ENCODE data around the gene ATP5MK.
"Not testable (repeated sequence)": the region's sequence is repeated elsewhere in the genome, so short reads cannot be mapped to it uniquely, and the experiment has no call there.

DNA sequence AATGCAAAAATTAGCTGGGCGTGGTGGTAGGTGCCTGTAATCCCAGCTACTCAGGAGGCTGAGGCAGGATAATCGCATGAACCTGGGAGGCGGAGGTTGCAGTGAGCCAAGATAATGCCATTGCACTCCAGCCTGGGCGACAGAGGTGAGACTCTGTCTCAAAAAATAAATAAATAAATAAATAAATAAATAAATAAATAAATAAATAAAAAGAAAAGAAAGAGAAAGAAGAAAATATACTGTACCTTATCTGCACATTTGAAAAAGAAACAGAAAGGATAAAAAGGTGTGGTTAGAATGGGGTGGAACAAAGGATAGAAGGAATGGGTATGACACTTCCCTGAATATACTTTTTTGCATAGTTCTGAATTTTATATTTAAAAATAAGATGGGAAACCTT is 36.8 kb downstream of the ATP5MK start:
- not testable (repeated sequence) for TF ChIP-seq RARB (CRISPR knock-in tag; IDR thresholded peaks at IDR 0.05); ZFP3 (CRISPR knock-in tag; IDR thresholded peaks at IDR 0.05); ESRRG (CRISPR knock-in tag; IDR thresholded peaks at IDR 0.05); OSR1 (CRISPR knock-in tag; IDR thresholded peaks at IDR 0.05); TCF4 (CRISPR knock-in tag; IDR thresholded peaks at IDR 0.05; ENCODE audit: borderline replicate concordance); PPARA (CRISPR knock-in tag; IDR thresholded peaks at IDR 0.05; ENCODE audit: borderline replicate concordance); ZNF70 (CRISPR knock-in tag; IDR thresholded peaks at IDR 0.05); GLIS3 (CRISPR knock-in tag; IDR thresholded peaks at IDR 0.05)
- TF ChIP-seq, protein P1, sequence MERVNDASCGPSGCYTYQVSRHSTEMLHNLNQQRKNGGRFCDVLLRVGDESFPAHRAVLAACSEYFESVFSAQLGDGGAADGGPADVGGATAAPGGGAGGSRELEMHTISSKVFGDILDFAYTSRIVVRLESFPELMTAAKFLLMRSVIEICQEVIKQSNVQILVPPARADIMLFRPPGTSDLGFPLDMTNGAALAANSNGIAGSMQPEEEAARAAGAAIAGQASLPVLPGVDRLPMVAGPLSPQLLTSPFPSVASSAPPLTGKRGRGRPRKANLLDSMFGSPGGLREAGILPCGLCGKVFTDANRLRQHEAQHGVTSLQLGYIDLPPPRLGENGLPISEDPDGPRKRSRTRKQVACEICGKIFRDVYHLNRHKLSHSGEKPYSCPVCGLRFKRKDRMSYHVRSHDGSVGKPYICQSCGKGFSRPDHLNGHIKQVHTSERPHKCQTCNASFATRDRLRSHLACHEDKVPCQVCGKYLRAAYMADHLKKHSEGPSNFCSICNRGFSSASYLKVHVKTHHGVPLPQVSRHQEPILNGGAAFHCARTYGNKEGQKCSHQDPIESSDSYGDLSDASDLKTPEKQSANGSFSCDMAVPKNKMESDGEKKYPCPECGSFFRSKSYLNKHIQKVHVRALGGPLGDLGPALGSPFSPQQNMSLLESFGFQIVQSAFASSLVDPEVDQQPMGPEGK (CRISPR knock-in tag; IDR thresholded peaks at IDR 0.05; ENCODE audit: borderline replicate concordance) = not testable (repeated sequence)
- TF ChIP-seq, protein P2, sequence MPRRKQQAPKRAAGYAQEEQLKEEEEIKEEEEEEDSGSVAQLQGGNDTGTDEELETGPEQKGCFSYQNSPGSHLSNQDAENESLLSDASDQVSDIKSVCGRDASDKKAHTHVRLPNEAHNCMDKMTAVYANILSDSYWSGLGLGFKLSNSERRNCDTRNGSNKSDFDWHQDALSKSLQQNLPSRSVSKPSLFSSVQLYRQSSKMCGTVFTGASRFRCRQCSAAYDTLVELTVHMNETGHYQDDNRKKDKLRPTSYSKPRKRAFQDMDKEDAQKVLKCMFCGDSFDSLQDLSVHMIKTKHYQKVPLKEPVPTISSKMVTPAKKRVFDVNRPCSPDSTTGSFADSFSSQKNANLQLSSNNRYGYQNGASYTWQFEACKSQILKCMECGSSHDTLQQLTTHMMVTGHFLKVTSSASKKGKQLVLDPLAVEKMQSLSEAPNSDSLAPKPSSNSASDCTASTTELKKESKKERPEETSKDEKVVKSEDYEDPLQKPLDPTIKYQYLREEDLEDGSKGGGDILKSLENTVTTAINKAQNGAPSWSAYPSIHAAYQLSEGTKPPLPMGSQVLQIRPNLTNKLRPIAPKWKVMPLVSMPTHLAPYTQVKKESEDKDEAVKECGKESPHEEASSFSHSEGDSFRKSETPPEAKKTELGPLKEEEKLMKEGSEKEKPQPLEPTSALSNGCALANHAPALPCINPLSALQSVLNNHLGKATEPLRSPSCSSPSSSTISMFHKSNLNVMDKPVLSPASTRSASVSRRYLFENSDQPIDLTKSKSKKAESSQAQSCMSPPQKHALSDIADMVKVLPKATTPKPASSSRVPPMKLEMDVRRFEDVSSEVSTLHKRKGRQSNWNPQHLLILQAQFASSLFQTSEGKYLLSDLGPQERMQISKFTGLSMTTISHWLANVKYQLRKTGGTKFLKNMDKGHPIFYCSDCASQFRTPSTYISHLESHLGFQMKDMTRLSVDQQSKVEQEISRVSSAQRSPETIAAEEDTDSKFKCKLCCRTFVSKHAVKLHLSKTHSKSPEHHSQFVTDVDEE (CRISPR knock-in tag; IDR thresholded peaks at IDR 0.05) = not testable (repeated sequence)

Measured in SK-N-SH treated with all-trans-retinoic acid at 6 μM for 48 hours (cell line).